GM19351 (cell line): ENCODE data around the gene RBMY1E.
"Not testable (repeated sequence)": the region's sequence is repeated elsewhere in the genome, so short reads cannot be mapped to it uniquely, and the experiment has no call there.

Experiments used
- ATAC-seq: cut with Tn5 transposase; IDR thresholded peaks from one replicate; pipeline ENCODE4 v1.9.1; 2021; ENCODE audit warnings: mild to moderate bottlenecking, moderate library complexity; ENCODE audit not compliant: unreplicated experiment

The RBMY1E gene

DNA sequence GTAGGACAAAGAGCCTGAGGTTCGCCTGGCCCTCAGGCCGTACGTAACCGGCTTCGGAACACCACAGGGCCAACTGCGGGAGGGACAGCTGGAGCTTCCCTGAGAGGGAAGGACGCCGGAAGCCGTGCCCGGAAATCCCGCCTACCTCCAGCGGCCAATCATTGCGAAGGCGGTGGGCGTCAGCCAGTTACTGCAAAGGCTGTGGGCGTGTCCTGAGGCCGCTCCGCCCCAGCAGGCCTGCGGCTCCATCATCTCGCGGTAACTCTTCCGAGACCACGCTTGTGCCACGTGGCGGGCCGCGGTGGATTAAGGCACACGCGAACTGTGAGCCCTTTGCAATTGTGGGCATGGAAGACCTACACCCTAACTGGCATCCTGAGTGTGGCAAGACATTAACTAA, at the start of gene RBMY1E:
Gene RBMY1E (minus strand): TSS at position 101 of the 400 bp plus-strand sequence. CDS start 1,978 bp downstream, outside the sequence.
- not testable (repeated sequence) for ATAC-seq

DNA sequence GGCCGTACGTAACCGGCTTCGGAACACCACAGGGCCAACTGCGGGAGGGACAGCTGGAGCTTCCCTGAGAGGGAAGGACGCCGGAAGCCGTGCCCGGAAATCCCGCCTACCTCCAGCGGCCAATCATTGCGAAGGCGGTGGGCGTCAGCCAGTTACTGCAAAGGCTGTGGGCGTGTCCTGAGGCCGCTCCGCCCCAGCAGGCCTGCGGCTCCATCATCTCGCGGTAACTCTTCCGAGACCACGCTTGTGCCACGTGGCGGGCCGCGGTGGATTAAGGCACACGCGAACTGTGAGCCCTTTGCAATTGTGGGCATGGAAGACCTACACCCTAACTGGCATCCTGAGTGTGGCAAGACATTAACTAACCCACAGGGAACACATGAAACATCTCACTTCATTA, 23.4 kb downstream of the RBMY1E start, which contains the start of gene RBMY1D:
Gene RBMY1D (minus strand): TSS at position 101 of the 400 bp plus-strand sequence. CDS start 2,013 bp downstream, outside the sequence.
- not testable (repeated sequence) for ATAC-seq

DNA sequence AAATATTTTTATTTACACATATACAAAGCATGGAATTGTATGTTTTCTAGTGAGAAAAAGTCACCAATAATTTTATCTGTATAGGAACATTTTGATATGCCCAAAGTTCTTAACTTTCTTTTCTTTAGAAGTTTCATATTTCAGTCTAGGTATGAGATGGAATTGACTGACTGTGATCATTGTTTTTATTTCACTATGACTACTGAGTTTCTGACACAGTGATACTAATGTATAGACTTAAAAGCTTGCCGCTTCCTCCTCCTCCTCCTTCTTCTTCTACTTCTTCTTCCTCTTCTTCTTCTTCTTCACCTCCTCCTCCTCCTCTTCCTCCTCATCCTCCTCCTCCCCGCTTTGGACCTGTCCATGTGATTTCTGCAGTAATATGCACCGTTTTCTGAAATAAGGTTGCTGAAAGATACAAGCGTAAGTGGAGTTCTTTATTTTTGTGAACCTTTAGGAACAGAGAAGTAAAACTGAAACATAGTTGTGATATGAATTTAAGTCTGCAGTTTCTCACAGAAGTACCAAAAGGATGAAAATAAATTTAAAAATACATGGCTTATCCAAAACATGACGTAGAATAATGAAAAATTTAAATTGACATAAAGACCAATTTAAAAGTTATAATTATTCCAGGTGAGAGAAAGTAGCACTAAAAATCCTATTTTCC, 48.3 kb downstream of the RBMY1E start:
- not testable (repeated sequence) for ATAC-seq
